ENCODE data around the gene BANF2. TPM values are rescaled to one million over a fixed set of nuclear protein-coding genes. Genes with fewer than 3 reads are reported as not detected.

BANF2 gene
- total and polyA plus RNA-seq, 2 of the 8 experiments (the other 6 are each of a cell fraction or from before 2014, with no cell fraction given): not detected

- Histone ChIP-seq H2AFZ (ENCODE audit: low read length) (no peak overlapping the region), H3K23ac (ENCODE audit: insufficient read length) (no peak overlapping the region), H2BK15ac (ENCODE audit: low read length) (no peak overlapping the region), H3K4me3 (ENCODE audit: extremely low read depth in 1 of 4, insufficient read depth in 2 of 4, low read depth in 3 of 4, low read length in 4 of 4) (no peak overlapping the region), H3K56ac (replicated peaks; ENCODE audit: insufficient read length, low read depth, low read length) (no peak overlapping the region), H3K23me2 (ENCODE audit: low read depth, low read length) (0 out of 2 replicates have a peak, but pooled peaks cover 2% of the 10 kb centered on the region), H3K4ac (replicated peaks; ENCODE audit: insufficient read length, low read depth, low read length) (no peak overlapping the region), H4K8ac (ENCODE audit: extremely low read depth, insufficient read depth, low read length) (no peak overlapping the region), H4K5ac (ENCODE audit: insufficient read length, low read depth, low read length) (no peak overlapping the region), H3K9ac (replicated peaks in 1 of 4; ENCODE audit: extremely low read depth in 1 of 4, low read depth in 3 of 4, low read length in 3 of 4) (no peak overlapping the region), H2AK5ac (ENCODE audit: low read depth, low read length) (no peak overlapping the region), H3K14ac (ENCODE audit: insufficient read length) (no peak overlapping the region), H4K91ac (replicated peaks; ENCODE audit: insufficient read length, low read length) (no peak overlapping the region), H3K79me1 (ENCODE audit: low read depth, low read length) (no peaks in the 10 kb centered on the region), H3K18ac (ENCODE audit: extremely low read depth, low read length) (no peak overlapping the region), H2BK5ac (ENCODE audit: low read depth, low read length) (no peak overlapping the region), H3K4me2 (ENCODE audit: insufficient read depth in 1 of 2, low read depth in 2 of 2, low read length in 2 of 2) (no peak overlapping the region), H2BK20ac (ENCODE audit: low read length) (no peak overlapping the region), H3K9me3 (ENCODE audit: insufficient read depth in 2 of 2, low read depth in 1 of 2, low read length in 1 of 2) (no peaks in the 10 kb centered on the region), H2BK12ac (ENCODE audit: low read depth, low read length) (no peak overlapping the region), H3K36me3 (ENCODE audit: control insufficient read depth in 2 of 4, insufficient read depth in 4 of 4, low read length in 3 of 4) (no peaks in the 10 kb centered on the region), H3K4me1 (replicated peaks in 1 of 4; ENCODE audit: control insufficient read depth in 3 of 4, insufficient read depth in 4 of 4, low read length in 3 of 4) (peaks cover 2 to 12% (median 7%) of the 10 kb centered on the region in 4 experiments), H3K79me2 (ENCODE audit: control insufficient read depth in 1 of 2, insufficient read depth in 2 of 2, low read length in 2 of 2) (no peaks in the 10 kb centered on the region), H4K20me1 (replicated peaks in 1 of 2; ENCODE audit: control insufficient read depth in 1 of 2, insufficient read depth in 2 of 2, low read length in 2 of 2) (no peaks in the 10 kb centered on the region), H2BK120ac (replicated peaks; ENCODE audit: low read depth, low read length) (no peak overlapping the region), H3K27me3 (replicated peaks in 1 of 4; ENCODE audit: control insufficient read depth in 3 of 4, extremely low read depth in 1 of 4, insufficient read depth in 3 of 4, low read length in 3 of 4) (no peaks in the 10 kb centered on the region), H3K27ac (ENCODE audit: low read depth, low read length) (no peak overlapping the region)
- FAIRE-seq: no peak
- 89% methylated on average over 3 of the region's 3 CpGs; no CpG with 5 or more reads in 1 of the 2 experiments for WGBS, 2 experiments (ENCODE audit: extremely low coverage in 1 of 2, insufficient coverage in 1 of 2, insufficient read length in 1 of 2, insufficient replicate concordance in 2 of 2, low coverage in 1 of 2, low lambda C conversion rate in 2 of 2, missing lambda C conversion rate in 1 of 2)
- no peak for TF ChIP-seq RAD21 (IDR thresholded peaks at IDR 0.05 in 1 of 2, conservative IDR thresholded peaks at IDR 0.05 in 1 of 2; ENCODE audit: low read depth in 2 of 2, low read length in 2 of 2)
- no peak for DNase-seq (ENCODE audit: low read depth in 1 of 2, low spot score in 2 of 2)
- CTCF ChIA-PET (ENCODE audit: partially characterized antibody): interaction anchor here (0.5 to 1.1 kb wide), 2 partner anchors 24 to 58 kb away, joined by 3 to 5 read pairs; partner anchors contain the start of gene RRBP1
- POLR2A ChIA-PET (ENCODE audit: partially characterized antibody): interaction anchor here (0.9 kb wide), 1 partner anchor 25 kb away, joined by 4 read pairs; no protein-coding TSS in a partner anchor
Observed at GRCh38 chr20:17706632-17707031, 6.9 kb downstream of the BANF2 start.
